Right ventricle myocardium inferior (tissue), 1 donor: ENCODE measurements around the gene TLE7. TPM values are rescaled to one million over a fixed set of nuclear protein-coding genes. Genes with fewer than 3 reads are reported as not detected.

ENCODE experiments used
- ATAC-seq: fragments of 200-7000 bp; cut with Tn5 transposase; one replicate; pipeline ENCODE4 v1.9.1; 2020; ENCODE audit warnings: mild to moderate bottlenecking, moderate library complexity
- DNase-seq: peaks from one replicate; pipeline ENCODE4 v3.0.0; 2021; ENCODE audit errors: missing footprints
- intact Hi-C: fragments of 100-400 bp; cut with DNase I; formaldehyde crosslinking; loops from one replicate; pipeline ENCODE4 v1.11.0; 2022
- total RNA-seq: library from RNA; stranded (reverse); fragmentation: NEBNext Ultra II Directional; extraction: Animal tissue kit (Norgen Biotek cat#: 25700); gene quantifications from one replicate; pipeline ENCODE4 v1.2.1, GENCODE V29; 2021
- donor health status: DM: no; HTN: yes; CAD: no; lungs with severe emphysema.

Gene TLE7
- total RNA-seq, 1 donor from 2014 or later = not detected

DNA sequence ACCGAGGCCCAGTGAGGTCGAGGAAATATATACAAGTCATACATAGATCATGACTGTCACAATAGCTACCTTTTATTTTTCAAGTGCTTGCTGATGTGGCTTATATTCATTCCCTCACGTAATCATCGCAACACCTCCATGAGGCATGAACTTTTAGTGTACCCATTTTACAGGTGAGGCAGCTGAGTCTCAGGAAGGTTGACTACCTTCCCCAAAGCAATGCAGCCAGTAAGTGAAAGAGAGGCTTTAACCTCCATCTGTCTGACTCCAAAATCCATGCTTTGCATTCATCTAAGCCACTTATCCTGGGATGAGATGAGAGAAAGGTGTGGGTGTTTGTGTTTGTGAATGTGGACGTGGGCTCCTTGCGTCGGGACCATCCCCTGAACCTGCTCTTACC, 52.5 kb downstream of the TLE7 start:
- DNase-seq = no peak
- ATAC-seq = no peak
- intact Hi-C loops = no loop called here

DNA sequence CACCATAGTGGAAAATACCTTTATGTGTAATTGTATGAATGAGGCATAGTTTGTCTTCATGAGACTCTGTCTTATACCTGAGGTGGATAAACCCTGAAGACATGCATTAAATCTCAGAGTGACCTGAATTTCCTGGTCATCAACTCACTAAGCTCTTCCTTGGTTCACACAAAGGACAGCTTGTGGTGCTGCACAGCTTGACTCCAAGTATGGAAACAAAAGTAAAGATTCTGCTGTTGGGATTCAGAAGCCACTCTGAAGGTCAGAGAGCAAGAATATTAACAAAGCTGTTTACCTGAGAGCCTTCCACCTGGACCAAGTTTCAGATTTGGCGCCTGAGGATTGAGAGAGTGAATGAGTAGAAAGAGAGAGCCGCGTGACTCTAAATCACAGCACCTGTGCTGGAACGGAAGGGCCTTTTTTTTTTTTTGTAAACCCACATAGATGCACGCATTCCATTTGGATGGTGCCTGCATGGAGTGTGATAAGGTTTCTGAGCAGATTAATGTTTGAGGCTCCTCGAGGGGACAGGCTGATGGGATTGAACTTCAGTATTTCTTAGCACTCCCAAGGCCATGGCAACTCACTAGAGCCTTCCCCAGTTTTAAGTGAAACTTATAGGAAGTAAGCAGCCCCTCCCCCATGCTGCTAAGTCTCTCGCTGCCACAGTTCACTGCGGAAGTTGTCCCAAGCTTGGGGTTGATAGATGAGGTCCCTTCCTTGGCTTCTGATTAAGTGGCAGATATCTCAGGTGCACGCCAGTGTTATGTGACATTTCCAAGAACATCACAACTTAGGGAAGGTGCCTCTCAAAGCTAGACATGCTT, 54.6 kb downstream of the TLE7 start:
- no peak for DNase-seq
- intact Hi-C loops = no loop called here
- no peak for ATAC-seq

DNA sequence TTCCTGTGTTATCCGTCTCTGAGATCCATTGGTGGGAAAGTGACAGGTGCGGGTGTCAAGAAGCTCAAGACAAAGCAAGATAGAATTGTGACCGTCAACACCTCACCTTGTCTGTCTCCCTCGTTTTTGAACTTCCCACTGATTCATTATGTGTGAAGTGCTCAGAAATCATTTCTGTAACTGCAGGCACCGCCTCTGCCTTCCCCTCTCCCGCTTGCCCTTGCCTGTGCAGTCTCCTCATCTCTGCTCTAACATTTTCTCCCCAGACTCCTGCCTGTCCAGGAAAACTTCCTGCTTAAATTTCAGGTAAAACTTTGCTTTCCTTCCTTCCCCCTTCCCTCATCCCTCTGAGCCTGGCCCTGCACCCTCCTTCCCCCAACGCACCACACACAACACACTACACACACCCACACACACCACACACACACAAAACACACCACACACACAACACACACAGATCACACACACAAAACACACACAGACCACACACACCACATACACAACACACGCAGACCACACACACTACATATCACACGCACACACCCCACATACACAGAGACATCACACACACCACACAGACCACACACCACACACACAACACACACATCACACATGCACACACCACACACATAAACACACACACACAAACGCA, 57.7 kb downstream of the TLE7 start:
- no peak for DNase-seq
- ATAC-seq = no peak
- intact Hi-C loops = no loop called here

DNA sequence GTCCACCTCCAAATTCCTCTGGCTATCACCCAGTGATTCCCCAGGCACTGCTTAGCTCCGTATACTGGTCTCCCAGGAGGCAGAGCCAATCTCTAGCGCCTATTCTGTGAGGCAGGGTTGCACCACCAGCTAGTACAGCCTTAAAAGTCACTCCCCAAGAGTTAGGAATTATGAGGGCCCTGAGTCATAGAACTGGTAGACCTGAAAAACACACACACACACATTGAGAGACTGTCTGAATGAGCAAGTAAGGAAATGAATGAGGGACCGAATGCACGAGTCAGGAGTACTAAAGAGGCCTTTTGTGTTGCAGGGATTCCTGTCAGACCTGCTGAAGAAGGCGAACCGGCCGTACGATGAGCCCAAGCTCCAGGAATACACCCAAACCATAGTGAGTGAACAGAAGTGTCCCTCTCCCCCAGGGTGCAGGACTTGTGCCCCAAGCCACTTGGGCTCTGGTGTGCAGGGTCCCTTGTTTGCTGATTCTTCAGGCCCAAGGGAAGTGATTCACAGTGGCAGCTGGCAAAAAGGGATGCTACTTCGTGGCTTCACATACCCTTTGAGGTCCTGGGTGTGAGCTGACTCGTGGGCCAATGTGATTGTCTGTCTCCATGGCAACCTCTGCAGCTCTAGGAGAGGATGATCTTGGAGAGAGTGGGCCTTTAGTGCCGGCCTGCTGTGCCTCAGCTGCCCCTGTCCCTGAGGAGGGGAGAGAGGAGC, 58.6 kb downstream of the TLE7 start:
- DNase-seq (no peak), ATAC-seq (no peak)
- intact Hi-C loops = no loop called here

DNA sequence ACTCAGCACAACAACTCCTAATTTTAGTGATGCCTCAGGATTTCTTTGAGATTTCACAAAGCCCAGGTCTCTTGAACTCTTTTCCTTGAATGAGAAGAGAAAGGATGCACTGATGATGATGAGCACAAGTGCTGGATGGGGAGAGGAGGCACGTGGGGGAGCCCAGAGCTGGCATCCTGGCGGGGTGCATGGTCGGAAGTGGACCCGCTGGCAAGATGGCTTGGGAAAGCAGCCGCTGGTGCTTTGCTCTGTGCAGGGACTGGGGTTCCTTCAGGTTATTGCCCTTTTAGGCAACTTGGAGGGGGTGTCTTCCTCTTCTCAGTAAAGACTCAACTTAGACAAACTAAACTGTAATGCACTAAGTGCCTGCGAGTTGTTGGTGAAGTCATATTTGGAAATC, 61.0 kb downstream of the TLE7 start:
- no peak for DNase-seq
- ATAC-seq = no peak
- intact Hi-C loops = no loop called here

Other genes starting within 250 kb of the TLE7 start
- 0.51 TPM for gene HYDIN, start 211.3 kb downstream of the TLE7 start, total RNA-seq
- 8.2 TPM for gene CMTR2, start 152.7 kb downstream of the TLE7 start, total RNA-seq
- 1.7 TPM for gene CALB2, start 83.3 kb downstream of the TLE7 start, total RNA-seq
- gene ZNF23, start 20.2 kb upstream of the TLE7 start, total RNA-seq = 5.9 TPM
- 1.9 TPM for gene ZNF19, start 47.3 kb upstream of the TLE7 start, total RNA-seq
- gene CHST4, start 84.4 kb upstream of the TLE7 start, total RNA-seq = not detected
- not detected for gene TAT, start 135.0 kb upstream of the TLE7 start, total RNA-seq
- gene MARVELD3, start 184.1 kb upstream of the TLE7 start, total RNA-seq = not detected